CD4-positive, alpha-beta T cell (primary cell): ENCODE data around the gene CARS1. TPM values are rescaled to one million over a fixed set of nuclear protein-coding genes. Genes with fewer than 3 reads are reported as not detected.
"Not testable (repeated sequence)": the region's sequence is repeated elsewhere in the genome, so short reads cannot be mapped to it uniquely, and the experiment has no call there.

Experiments
- ATAC-seq: fragments of 200-7000 bp; cut with Tn5 transposase; one replicate; pipeline ENCODE4 v1.10.0; 2022; ENCODE audit warnings: mild to moderate bottlenecking; ENCODE audit not compliant: poor library complexity
- CTCF ChIA-PET: fragments of 350-600 bp; sonication (Branson Sonifier 250); formaldehyde crosslinking; loops from one replicate; lab custom pipeline; 2021; ENCODE audit warnings: antibody characterized with exemption, inconsistent platforms; lab: Charles Lee
- POLR2A ChIA-PET: fragments of 350-600 bp; sonication (Branson Sonifier 250); formaldehyde crosslinking; loops from one replicate; lab custom pipeline; 2021; ENCODE audit warnings: antibody characterized with exemption, inconsistent platforms; lab: Charles Lee
- DNase-seq, 14 experiments: peaks; one replicate each; pipeline ENCODE4 v3.0.0-alpha.2; 2013 to 2020; ENCODE audit warnings: mixed read lengths in 2 of 14
- H3K27ac ChIP-seq, 2 donors: one replicate each; pipeline versions ENCODE4 v1.5.1 to v1.7.0; 2013; ENCODE audit warnings: low read length in 2 of 2, low read depth in 1 of 2, mild to moderate bottlenecking in 1 of 2
- H3K27me3 ChIP-seq, 2 experiments: 1 replicate in 1 of 2; 2 replicates in 1 of 2; pipeline versions ENCODE4 v1.6.1 to v1.7.0; 2013; ENCODE audit warnings: low read length in 2 of 2, control low read depth in 1 of 2, mild to moderate bottlenecking in 1 of 2, moderate library complexity in 1 of 2; ENCODE audit not compliant: insufficient read depth in 2 of 2, control insufficient read depth in 1 of 2
- H3K36me3 ChIP-seq: one replicate; pipeline ENCODE4 v1.6.1; 2013; ENCODE audit warnings: low read length, control low read depth; ENCODE audit not compliant: insufficient read depth
- H3K4me1 ChIP-seq: one replicate; pipeline ENCODE4 v1.6.1; 2013; ENCODE audit warnings: low read length, control low read depth; ENCODE audit not compliant: insufficient read depth
- H3K4me3 ChIP-seq: one replicate; pipeline ENCODE4 v1.5.1; 2013; ENCODE audit warnings: mild to moderate bottlenecking, low read length, moderate library complexity
- H3K9me3 ChIP-seq, 2 experiments: 1 replicate in 1 of 2; 2 replicates in 1 of 2; pipeline versions ENCODE4 v1.6.1 to v1.7.0; 2013; ENCODE audit warnings: low read length in 2 of 2, mild to moderate bottlenecking in 2 of 2, control low read depth in 1 of 2, moderate library complexity in 1 of 2; ENCODE audit not compliant: control insufficient read depth in 1 of 2, insufficient read depth in 1 of 2
- H3K27ac Mint-ChIP-seq: one replicate; pipeline ENCODE4 v1.8.0; 2020; ENCODE audit warnings: mixed read lengths
- H3K27me3 Mint-ChIP-seq: one replicate; pipeline ENCODE4 v1.8.0; 2021; ENCODE audit warnings: mixed read lengths
- H3K36me3 Mint-ChIP-seq: one replicate; pipeline ENCODE4 v1.8.0; 2021; ENCODE audit warnings: low read depth, mixed read lengths
- H3K4me1 Mint-ChIP-seq: one replicate; pipeline ENCODE4 v1.8.0; 2021; ENCODE audit warnings: low read depth, mixed read lengths
- H3K4me3 Mint-ChIP-seq: one replicate; pipeline ENCODE4 v1.8.0; 2020; ENCODE audit warnings: mild to moderate bottlenecking, mixed read lengths
- H3K9me3 Mint-ChIP-seq: one replicate; pipeline ENCODE4 v1.8.0; 2020; ENCODE audit warnings: mixed read lengths
- CTCF ChIP-seq: fragments of 200-600 bp; IDR thresholded peaks from one replicate; pipeline ENCODE4 v1.8.0; 2022; ENCODE audit warnings: antibody characterized with exemption, mild to moderate bottlenecking
- intact Hi-C, 2 experiments: fragments of 100-400 bp; cut with DNase I in 1 of 2; cut with micrococcal nuclease in 1 of 2; formaldehyde crosslinking; loops; one replicate each; pipeline versions ENCODE4 v1.15.1 to v1.9.0; 2023 to 2025; cut with DNase I, micrococcal nuclease
- total RNA-seq, 174 experiments: library from RNA in 2 of 174; stranded (reverse) in 2 of 174; gene quantifications; one replicate each; pipeline ENCODE4 v1.2.3 and lab custom pipeline; 2021 to 2026

The CARS1 gene
- total RNA-seq, 2 experiments from 2014 or later: 24.1 to 25.2 TPM

GRCh38 chr11:3069425-3069824 lies 12.2 kb upstream of the CARS1 start:
- intact Hi-C loops: no loop called here
- Histone ChIP-seq H3K27ac (no peak overlapping the region), H3K4me3 (no peak overlapping the region), H3K4me1 (no peaks in the 10 kb centered on the region), H3K27me3 (peaks cover 0 to 8% of the 10 kb centered on the region in 2 experiments), H3K36me3 (no peaks in the 10 kb centered on the region), H3K9me3 (no peaks in the 10 kb centered on the region)
- no peaks in the 10 kb centered on the region for H3K36me3 Mint-ChIP-seq
- H3K27ac Mint-ChIP-seq: no peak overlapping the region
- ATAC-seq (no peak), DNase-seq (no peak)
- ChIA-PET CTCF (no interaction called here), POLR2A (no interaction called here)
- H3K9me3 Mint-ChIP-seq: no peaks in the 10 kb centered on the region
- H3K4me3 Mint-ChIP-seq: no peak overlapping the region
- no peak for TF ChIP-seq CTCF
- H3K4me1 Mint-ChIP-seq: no peaks in the 10 kb centered on the region
- H3K27me3 Mint-ChIP-seq: no peaks in the 10 kb centered on the region

GRCh38 chr11:3066308-3066707 lies 9.1 kb upstream of the CARS1 start:
- H3K36me3 ChIP-seq, ATAC-seq, H3K4me1 ChIP-seq, DNase-seq, H3K27me3 ChIP-seq, H3K27ac Mint-ChIP-seq, H3K27me3 Mint-ChIP-seq, H3K4me3 ChIP-seq, H3K27ac ChIP-seq, intact Hi-C loops, CTCF ChIA-PET, H3K4me3 Mint-ChIP-seq, H3K9me3 ChIP-seq, H3K4me1 Mint-ChIP-seq, H3K9me3 Mint-ChIP-seq, H3K36me3 Mint-ChIP-seq: not testable (repeated sequence)
- POLR2A ChIA-PET: interaction anchor here (0.6 kb wide), 1 partner anchor 30 kb away, joined by 3 read pairs; no protein-coding TSS in a partner anchor

GRCh38 chr11:3064709-3065108 lies 7.5 kb upstream of the CARS1 start:
- ATAC-seq, intact Hi-C loops, H3K27me3 Mint-ChIP-seq, H3K9me3 ChIP-seq, H3K4me3 Mint-ChIP-seq, H3K4me1 ChIP-seq, H3K4me3 ChIP-seq, DNase-seq, H3K36me3 Mint-ChIP-seq, H3K9me3 Mint-ChIP-seq, POLR2A ChIA-PET, H3K27ac ChIP-seq, H3K27ac Mint-ChIP-seq, H3K4me1 Mint-ChIP-seq, H3K36me3 ChIP-seq, H3K27me3 ChIP-seq, CTCF ChIA-PET: not testable (repeated sequence)

- H3K4me3 Mint-ChIP-seq, H3K27me3 ChIP-seq, CTCF ChIA-PET, DNase-seq, H3K36me3 ChIP-seq, H3K27ac Mint-ChIP-seq, H3K27me3 Mint-ChIP-seq, POLR2A ChIA-PET, H3K4me3 ChIP-seq, intact Hi-C loops, ATAC-seq, H3K4me1 ChIP-seq, H3K9me3 ChIP-seq, H3K27ac ChIP-seq, H3K9me3 Mint-ChIP-seq, H3K36me3 Mint-ChIP-seq, H3K4me1 Mint-ChIP-seq: not testable (repeated sequence)
Observed at GRCh38 chr11:3063876-3064275, 6.7 kb upstream of the CARS1 start.

- POLR2A ChIA-PET, H3K27me3 Mint-ChIP-seq, H3K4me3 ChIP-seq, H3K4me3 Mint-ChIP-seq, H3K9me3 Mint-ChIP-seq, H3K27ac Mint-ChIP-seq, H3K4me1 Mint-ChIP-seq, H3K4me1 ChIP-seq, H3K27me3 ChIP-seq, H3K36me3 ChIP-seq, DNase-seq, H3K27ac ChIP-seq, H3K36me3 Mint-ChIP-seq, ATAC-seq, CTCF ChIA-PET, intact Hi-C loops, H3K9me3 ChIP-seq: not testable (repeated sequence)
Observed at GRCh38 chr11:3063432-3063831, 6.2 kb upstream of the CARS1 start.
